Putamen (tissue), 1 donor: ENCODE results near the gene CCNY.
"Not testable (repeated sequence)": the region's sequence is repeated elsewhere in the genome, so short reads cannot be mapped to it uniquely, and the experiment has no call there.

Source experiments
- DNase-seq: peaks from one replicate; pipeline ENCODE4 v3.0.0-alpha.2; 2016; ENCODE audit warnings: low spot score

CCNY gene

GRCh38 chr10:35336084-35336831 lies at the start of gene CCNY:
TSS of gene CCNY (plus strand) at chr10:35336509. CDS start at chr10:35337054, 545 bp downstream.
- peak; percentile 73 for DNase-seq

GRCh38 chr10:35289198-35289597 lies 47.1 kb upstream of the CCNY start:
- no peak for DNase-seq

DNA sequence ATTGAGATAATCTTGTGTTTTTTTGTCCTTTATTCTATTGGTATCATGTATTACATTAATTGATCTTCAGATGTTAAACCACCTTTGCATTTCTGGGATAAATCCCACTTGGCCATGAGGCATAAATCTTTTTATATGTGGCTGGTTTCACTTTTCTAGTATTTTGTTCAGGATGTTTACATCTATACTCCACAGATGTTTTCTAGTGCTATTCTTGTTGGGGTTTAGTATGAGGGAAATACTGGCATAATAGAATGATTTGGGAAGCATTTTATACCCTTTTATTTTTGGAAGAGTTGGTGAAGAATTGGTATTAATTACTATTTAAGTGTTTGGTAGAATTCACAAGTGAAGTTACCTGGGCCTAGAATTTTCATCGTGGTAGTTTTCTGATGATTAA lies 41.8 kb upstream of the CCNY start:
- no peak for DNase-seq

DNA sequence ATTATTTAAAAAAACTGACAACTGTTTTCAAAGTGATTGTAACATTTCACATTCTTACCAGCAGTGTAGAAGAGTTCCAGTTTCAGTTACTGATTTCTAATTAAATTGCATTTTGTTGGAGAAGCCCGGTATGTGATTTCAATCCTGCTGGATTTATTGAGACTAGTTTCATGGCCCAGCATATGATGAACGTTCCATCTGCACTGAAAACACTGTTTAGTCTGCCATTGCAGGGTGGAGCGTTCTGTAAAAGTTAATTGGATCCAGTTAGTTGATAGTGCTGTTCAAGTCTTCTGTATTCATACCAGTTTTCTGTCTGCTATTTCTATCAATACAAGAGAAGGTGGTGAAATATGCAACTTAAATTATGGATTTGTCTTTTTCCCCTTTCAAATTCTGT lies 37.3 kb upstream of the CCNY start:
- DNase-seq: no peak

DNA sequence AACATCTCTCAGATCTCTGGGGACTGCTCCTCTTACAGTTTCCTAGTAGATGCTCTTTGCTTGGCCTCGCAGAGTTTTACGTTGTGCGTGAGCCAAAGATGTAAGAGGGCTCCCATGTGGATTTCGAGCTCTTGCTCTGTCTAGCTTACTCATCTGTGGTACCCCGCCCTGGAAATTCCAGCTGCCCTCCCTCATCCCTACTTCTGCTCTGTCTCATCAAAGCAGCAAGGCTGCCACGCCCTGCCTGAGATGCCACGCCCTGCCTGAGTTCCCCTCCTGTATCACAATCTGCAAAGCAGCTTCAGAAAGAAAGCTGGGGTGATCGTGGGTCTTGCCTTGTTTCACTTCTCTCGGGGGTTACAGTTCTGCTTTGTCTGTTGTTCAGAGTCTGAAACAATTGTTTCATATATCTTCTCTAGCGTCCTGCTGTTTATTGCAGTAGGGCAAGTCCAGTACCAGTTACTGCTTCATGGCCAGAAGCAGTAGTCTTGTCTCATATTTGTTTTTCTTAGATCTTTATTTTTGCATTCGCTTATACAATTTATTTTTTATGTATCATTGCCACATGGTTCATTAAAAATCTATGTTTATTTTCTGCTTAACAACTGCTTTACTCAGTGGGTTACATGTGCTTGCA lies 36.1 kb upstream of the CCNY start:
- DNase-seq: peak; percentile 27

DNA sequence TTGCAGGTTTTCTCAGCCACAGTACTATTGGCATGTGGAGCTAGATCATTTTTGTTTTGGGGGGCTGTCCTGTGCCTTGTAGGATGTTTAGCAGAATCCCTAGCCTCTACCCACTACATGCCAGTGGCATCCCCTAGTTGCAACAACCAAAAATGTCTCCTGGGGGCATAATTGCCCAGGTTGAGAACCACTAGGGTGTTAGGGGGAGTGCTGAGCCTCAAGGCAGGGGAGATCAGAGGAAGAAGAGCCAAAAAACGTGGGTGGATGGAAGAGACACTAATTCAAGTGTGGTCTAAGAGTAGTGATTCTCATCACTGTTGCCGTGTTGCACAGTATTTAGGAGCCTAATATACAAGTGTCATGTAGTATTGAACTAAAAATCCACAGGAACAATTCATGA lies 31.7 kb upstream of the CCNY start:
- no peak for DNase-seq

DNA sequence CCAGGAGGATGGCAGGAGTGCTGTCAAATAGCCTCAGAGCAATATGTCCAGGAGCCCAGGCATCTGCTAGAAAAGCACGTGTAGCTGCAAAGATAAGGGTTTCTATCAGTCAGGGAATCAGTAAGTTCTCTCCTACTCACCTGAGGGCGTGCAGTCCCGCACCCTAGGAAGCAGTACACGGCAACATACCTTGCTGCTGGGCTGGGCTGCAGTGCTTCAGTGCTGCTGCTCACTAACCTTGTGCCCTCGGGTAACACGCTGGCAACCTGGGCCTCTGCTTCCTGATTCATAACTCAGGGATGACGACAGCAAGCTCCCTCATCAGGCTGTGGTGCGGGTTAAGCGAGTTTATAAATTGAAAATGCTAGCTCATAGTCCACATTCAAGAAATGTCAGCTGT lies 29.5 kb upstream of the CCNY start:
- no peak for DNase-seq

- DNase-seq: no peak
Observed at GRCh38 chr10:35307297-35307696, 29.0 kb upstream of the CCNY start.

- no peak for DNase-seq
Observed at GRCh38 chr10:35308809-35309208, 27.5 kb upstream of the CCNY start.

DNA sequence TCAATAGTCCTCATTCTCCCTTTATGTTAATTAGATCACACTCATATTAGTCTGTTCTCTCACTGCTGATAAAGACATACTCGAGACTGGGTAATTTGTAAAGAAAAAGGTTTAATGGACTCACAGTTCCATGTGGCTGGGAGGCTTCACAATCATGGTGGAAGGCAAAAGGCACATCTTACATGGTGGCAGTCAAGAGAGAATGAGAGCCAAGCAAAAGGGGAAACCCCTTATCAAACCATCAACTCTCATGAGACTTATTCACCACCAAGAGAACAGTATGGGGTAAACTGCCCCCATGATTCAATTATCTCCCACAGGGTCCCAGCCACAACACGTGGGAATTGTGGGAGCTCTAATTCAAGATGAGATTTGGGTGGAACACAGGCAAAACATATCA lies 22.2 kb upstream of the CCNY start:
- not testable (repeated sequence) for DNase-seq

DNA sequence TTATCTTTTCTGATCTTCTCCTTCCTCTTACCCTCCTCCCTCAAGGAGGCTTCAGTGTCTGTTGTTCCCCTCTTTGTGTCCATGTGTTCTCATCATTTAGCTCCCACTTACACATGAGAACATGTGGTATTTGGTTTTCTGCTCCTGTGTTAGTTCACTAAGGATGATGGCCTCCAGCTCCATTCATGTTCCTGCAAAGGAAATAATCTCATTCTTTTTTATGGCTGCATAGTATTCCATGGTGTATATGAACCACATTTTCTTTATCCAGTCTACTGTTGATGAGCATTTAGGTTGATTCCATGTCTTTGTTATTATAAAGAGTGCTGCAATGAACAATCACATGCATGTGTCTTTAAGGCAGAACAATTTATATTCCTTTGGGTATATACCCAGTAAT lies 21.1 kb upstream of the CCNY start:
- DNase-seq: not testable (repeated sequence)

GRCh38 chr10:35316218-35316967 lies 19.9 kb upstream of the CCNY start:
- no peak for DNase-seq

DNA sequence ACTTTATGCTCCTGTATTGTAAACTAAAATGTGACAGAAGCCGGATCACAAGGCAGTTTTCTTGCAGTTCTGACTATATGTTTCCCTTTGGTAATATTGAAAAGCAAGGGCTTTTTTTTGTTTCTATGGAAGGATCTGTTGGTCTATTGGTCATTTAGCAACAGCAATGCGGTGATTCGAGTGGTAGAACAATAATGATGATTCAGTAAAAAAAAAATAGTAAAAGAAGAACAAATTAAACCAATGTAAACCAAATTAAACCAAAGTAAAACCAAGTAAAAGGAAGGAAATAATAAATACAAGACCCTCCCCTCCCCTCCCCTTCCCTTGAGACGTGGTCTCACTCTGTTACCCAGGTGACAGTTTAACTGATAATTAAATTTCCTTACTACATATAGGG lies 17.8 kb upstream of the CCNY start:
- no peak for DNase-seq

GRCh38 chr10:35320341-35320740 lies 16.0 kb upstream of the CCNY start:
- DNase-seq: no peak

DNA sequence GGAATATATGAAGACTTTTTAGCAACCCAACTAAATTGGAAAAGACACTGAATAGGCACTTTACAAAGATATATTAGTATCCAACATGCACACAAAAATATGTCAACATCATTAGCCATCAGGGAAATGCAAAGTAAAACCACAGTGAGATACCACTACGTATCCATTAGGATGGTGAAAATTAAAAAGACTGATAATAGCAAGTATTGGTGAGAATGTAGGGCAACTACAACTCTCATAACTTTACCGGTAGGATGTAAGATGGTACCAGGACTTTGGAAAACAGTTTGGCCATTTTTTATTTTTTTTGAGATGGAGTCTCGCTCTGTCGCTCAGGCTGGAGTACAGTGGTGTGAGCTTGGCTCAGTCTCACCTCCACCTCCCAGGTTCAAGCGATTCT lies 13.7 kb upstream of the CCNY start:
- DNase-seq: no peak

DNA sequence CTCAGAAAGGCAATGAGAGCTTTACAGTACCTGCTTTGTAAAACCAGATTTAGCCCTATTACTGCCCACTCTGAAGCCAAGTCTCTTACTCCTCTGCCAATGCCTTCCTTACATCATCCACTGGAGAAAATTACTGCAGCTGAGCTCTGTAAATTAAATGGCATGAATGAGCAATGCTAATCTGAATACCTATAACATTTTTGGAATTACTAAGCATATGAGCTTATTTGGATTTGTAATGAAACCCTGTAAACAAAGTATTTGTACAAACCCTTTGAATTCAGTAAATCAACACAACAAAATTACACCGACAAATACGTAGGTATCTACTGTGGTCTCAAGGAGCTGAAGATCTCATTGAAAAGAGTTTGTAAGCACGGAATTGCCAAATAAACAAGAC lies 12.1 kb upstream of the CCNY start:
- DNase-seq: no peak

- no peak for DNase-seq
Observed at GRCh38 chr10:35326466-35327235, 9.7 kb upstream of the CCNY start.

- no peak for DNase-seq
Observed at GRCh38 chr10:35327790-35328403, 8.4 kb upstream of the CCNY start.

DNA sequence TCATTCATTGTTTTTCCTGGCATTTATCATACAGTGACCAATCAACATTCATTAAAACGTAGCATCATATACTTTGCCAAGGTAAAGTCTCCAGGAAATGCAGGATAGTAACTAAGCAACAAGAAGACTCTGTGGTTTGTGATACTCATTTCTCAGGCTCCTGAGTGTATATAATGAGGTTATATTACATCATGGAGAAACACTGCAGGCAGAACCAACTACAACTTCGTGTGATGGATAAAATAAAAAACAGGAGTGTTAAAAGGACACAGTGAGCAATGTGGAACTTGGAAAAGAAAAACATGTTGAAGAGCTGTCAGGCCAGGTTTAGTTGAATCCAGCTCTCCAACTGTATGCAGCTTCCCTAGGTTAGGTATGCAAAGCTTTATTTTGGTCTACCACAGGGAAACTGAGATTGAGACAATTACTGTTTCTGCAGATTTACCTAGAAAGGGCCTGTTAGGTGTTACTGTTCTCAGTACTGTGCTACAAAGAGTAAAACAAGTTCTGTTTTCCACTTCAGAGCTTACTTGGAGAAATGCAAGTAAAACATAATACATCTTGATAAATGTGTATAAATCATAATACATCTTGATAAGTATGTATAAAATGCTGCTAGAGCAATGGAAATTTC lies 7.8 kb upstream of the CCNY start:
- no peak for DNase-seq

DNA sequence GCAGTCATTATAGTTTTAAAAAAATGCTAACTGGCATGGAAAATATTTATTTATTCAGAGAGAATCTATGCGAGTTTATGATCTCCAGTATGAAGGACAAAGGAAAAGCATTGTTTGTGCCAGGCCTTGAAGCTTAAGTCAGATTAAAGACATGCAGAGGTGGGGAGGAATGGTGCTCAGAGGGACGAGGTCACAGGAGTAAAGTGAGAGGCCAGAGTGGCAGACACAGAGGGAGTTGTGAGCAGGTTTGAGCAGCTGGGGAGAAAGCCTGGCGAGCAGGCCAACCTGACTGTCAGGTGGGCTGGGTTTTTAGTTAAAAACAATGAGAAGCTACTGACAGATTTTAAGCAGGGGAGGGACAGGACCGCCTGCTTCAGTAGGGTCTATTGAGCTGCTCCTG lies 6.8 kb upstream of the CCNY start:
- no peak for DNase-seq

DNA sequence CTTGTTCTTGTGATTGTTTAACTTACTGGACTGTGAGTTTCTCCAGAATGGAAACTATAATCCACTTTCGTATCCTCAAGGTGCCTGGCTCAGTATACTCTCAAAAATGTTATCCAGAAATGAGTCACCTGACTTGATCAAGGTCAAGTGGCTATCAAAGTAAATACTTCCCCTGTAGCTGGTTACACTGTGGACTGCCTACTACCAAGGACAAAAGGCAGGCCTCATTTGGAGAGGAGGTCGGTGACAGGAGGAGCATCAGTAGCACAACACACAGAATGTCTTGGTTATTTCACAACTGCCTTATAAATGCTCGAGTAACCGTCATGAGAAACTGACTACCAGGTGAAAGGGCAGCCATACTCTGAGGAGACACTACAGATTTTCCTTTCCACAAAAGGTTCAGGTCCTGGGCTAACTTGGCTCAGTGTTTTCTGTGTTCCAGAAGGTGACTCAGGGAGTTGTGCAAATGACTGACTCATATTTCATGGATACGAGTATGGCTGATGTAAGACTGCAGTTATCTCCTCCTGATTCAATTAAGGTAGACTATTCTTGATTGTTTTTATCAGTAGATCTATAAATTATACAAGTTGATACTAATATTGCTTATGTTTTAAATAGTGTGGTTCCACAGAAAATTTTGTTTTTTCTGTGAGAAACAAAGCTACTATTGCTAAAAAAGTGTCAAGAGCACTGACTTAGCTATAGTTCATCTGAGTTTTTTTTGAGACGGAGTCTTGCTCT lies 4.2 kb upstream of the CCNY start:
- no peak for DNase-seq
